Loucy (cell line): Measurements from ENCODE around the gene LIPI.
"Not testable (repeated sequence)": the region's sequence is repeated elsewhere in the genome, so short reads cannot be mapped to it uniquely, and the experiment has no call there.

ENCODE experiments used
- H2AFZ ChIP-seq: fragments of 200-600 bp; sonication (generic); 2 replicates; pipeline ENCODE4 v1.6.0; 2016; ENCODE audit warnings: antibody characterized with exemption, mild to moderate bottlenecking, low read length, moderate library complexity
- H3F3A ChIP-seq: fragments of 200-600 bp; 2 replicates; pipeline ENCODE4 v1.6.0; 2016; ENCODE audit warnings: antibody characterized with exemption, low read depth, mild to moderate bottlenecking
- H3K27me3 ChIP-seq: fragments of 200-600 bp; sonication (generic); 2 replicates; pipeline ENCODE4 v1.6.1; 2014; ENCODE audit warnings: low read length, mild to moderate bottlenecking; ENCODE audit not compliant: insufficient read depth, poor library complexity, severe bottlenecking
- H3K36me3 ChIP-seq: fragments of 200-600 bp; sonication (generic); 2 replicates; pipeline ENCODE4 v1.6.1; 2016; ENCODE audit warnings: low read length; ENCODE audit not compliant: insufficient read depth
- H3K4me1 ChIP-seq: fragments of 200-600 bp; sonication (generic); 2 replicates; pipeline ENCODE4 v1.5.1; 2014; ENCODE audit warnings: low read length, mild to moderate bottlenecking; ENCODE audit not compliant: insufficient read depth, poor library complexity, severe bottlenecking
- H3K4me2 ChIP-seq: fragments of 200-600 bp; sonication (generic); 2 replicates; pipeline ENCODE4 v1.6.0; 2014; ENCODE audit warnings: antibody characterized with exemption, low read length, low read depth, mild to moderate bottlenecking; ENCODE audit not compliant: poor library complexity, severe bottlenecking
- H3K4me3 ChIP-seq: fragments of 200-600 bp; sonication (generic); 2 replicates; pipeline ENCODE4 v1.5.1; 2014; ENCODE audit warnings: low read length, mild to moderate bottlenecking, mixed read lengths; ENCODE audit not compliant: poor library complexity, severe bottlenecking
- H3K79me2 ChIP-seq: fragments of 200-600 bp; sonication (generic); 2 replicates; pipeline ENCODE4 v1.6.1; 2014; ENCODE audit warnings: low read length; ENCODE audit not compliant: insufficient read depth
- H3K9ac ChIP-seq: fragments of 200-600 bp; sonication (generic); 2 replicates; pipeline ENCODE4 v1.6.0; 2014; ENCODE audit warnings: mild to moderate bottlenecking, low read depth, low read length, moderate library complexity; ENCODE audit not compliant: poor library complexity, severe bottlenecking
- H3K9me2 ChIP-seq: fragments of 200-600 bp; sonication (generic); replicated peaks from 2 replicates; pipeline ENCODE4 v1.6.1; 2016; ENCODE audit warnings: low read depth, low read length, mixed read lengths
- H3K9me3 ChIP-seq: fragments of 200-600 bp; sonication (generic); 2 replicates; pipeline ENCODE4 v1.6.1; 2014; ENCODE audit warnings: mild to moderate bottlenecking, antibody characterized with exemption, low read length, low read depth; ENCODE audit not compliant: insufficient read depth
- H4K20me1 ChIP-seq: fragments of 200-600 bp; sonication (generic); 2 replicates; pipeline ENCODE4 v1.6.0; 2014; ENCODE audit warnings: antibody characterized with exemption, low read length, mild to moderate bottlenecking; ENCODE audit not compliant: insufficient read depth, poor library complexity, severe bottlenecking
- CTCF ChIP-seq: fragments of 200-600 bp; sonication (generic); conservative IDR thresholded peaks from 2 replicates; pipeline ENCODE4 v1.5.1; 2014; ENCODE audit warnings: mild to moderate bottlenecking, antibody characterized with exemption, low read length
- EZH2phosphoT487 ChIP-seq: fragments of 200-600 bp; IDR thresholded peaks from 2 replicates; pipeline ENCODE4 v1.6.1; 2018; ENCODE audit warnings: antibody characterized with exemption, mild to moderate bottlenecking, moderate library complexity, borderline replicate concordance

The LIPI gene

DNA sequence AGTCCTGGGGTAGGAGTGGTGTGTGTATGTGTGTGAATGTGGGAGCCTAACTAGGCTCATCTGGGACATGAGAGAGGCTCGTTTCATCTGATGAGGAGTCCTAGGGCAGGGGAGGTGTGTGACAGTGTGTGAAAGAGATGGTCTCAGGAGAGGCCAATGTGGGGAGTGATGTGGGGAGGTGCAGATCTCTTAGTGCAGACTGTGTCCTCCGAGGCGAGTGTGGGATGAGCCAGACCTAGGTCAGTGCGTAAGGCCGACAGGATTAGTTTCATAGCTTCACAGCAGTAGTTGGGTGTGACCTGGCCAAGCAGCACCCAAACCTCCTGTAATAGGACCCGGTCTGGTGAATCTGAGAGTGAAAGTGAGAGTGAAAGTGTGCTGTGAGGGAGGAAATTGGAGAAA is 94.7 kb downstream of the LIPI start:
- Histone ChIP-seq H3K27me3 (no peaks in the 10 kb centered on the region), H2AFZ (no peak overlapping the region), H3F3A (no peaks in the 10 kb centered on the region), H3K4me3 (no peak overlapping the region), H3K4me1 (peaks cover 7% of the 10 kb centered on the region), H3K9me2 (no peaks in the 10 kb centered on the region), H3K36me3 (no peaks in the 10 kb centered on the region), H3K79me2 (no peaks in the 10 kb centered on the region), H3K4me2 (no peak overlapping the region), H3K9me3 (no peaks in the 10 kb centered on the region), H3K9ac (no peak overlapping the region), H4K20me1 (no peaks in the 10 kb centered on the region)
- TF ChIP-seq EZH2phosphoT487 (no peak), CTCF (no peak)

DNA sequence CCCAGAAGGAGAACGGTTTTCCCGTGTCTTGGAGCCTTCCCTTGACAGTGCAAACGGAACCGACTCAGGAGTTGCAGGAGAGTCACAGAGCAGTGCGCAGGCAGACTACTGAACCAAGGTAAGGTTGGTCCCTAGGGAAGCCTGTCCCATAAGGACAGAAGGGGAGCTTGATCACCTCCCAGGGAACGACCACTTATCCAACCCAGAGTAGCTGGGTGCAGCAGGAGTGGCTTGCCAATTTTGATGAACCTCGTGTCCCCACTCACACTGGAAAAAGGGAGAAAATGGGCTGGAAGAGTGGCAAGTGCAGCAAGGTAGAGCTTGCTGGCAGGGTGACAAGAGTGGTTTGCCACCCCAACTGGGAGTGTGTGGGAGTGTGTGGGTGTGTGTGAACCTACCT is 95.1 kb downstream of the LIPI start:
- TF ChIP-seq CTCF (no peak), EZH2phosphoT487 (no peak)
- no peaks in the 10 kb centered on the region for H3K9me3 ChIP-seq
- H3K79me2 ChIP-seq: no peaks in the 10 kb centered on the region
- H4K20me1 ChIP-seq: no peaks in the 10 kb centered on the region
- no peaks in the 10 kb centered on the region for H3F3A ChIP-seq
- no peaks in the 10 kb centered on the region for H3K36me3 ChIP-seq
- H3K9ac ChIP-seq: no peak overlapping the region
- H3K4me3 ChIP-seq: no peak overlapping the region
- peaks cover 5% of the 10 kb centered on the region for H3K4me1 ChIP-seq
- no peaks in the 10 kb centered on the region for H3K9me2 ChIP-seq
- H2AFZ ChIP-seq: no peak overlapping the region
- no peak overlapping the region for H3K4me2 ChIP-seq
- H3K27me3 ChIP-seq: no peaks in the 10 kb centered on the region

DNA sequence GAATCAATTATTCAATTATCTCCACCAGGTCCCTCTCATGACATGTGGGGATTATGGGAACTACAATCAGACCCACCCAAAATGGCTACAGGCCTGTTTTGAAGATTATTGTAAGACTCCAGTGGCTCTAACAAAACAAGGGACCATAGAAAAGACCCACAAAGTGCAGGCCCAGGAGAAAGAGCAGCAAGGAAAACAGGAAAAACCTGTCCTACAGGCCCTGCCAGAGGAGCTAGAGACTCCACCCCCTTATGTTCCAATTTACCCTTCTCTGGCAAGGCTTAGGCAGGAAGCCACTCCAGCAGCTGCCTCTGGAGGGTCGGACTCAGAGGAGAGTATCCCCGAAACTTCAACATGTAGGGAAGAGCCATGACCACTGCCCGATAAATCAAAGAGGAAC is 96.5 kb downstream of the LIPI start:
- H3K79me2 ChIP-seq: no peaks in the 10 kb centered on the region
- H3K27me3 ChIP-seq: no peaks in the 10 kb centered on the region
- H3K9me2 ChIP-seq: no peaks in the 10 kb centered on the region
- no peak for TF ChIP-seq EZH2phosphoT487
- TF ChIP-seq CTCF: no peak
- H2AFZ ChIP-seq: no peak overlapping the region
- H3K4me3 ChIP-seq: no peak overlapping the region
- no peaks in the 10 kb centered on the region for H4K20me1 ChIP-seq
- H3K36me3 ChIP-seq: no peaks in the 10 kb centered on the region
- H3K4me2 ChIP-seq: no peak overlapping the region
- no peaks in the 10 kb centered on the region for H3K4me1 ChIP-seq
- H3K9me3 ChIP-seq: no peaks in the 10 kb centered on the region
- no peaks in the 10 kb centered on the region for H3F3A ChIP-seq
- H3K9ac ChIP-seq: no peak overlapping the region

- not testable (repeated sequence) for H3K36me3 ChIP-seq, H3K9ac ChIP-seq, H3K27me3 ChIP-seq, H3K79me2 ChIP-seq, H3K4me1 ChIP-seq, H3K9me3 ChIP-seq, H2AFZ ChIP-seq, H3K9me2 ChIP-seq, H3F3A ChIP-seq, H3K4me2 ChIP-seq, H4K20me1 ChIP-seq, H3K4me3 ChIP-seq
These were observed 106.2 kb downstream of the LIPI start for GRCh38 chr21:14104564-14104963.
